H1 (cell line): ENCODE measurements around the gene PPP1R10. TPM values are rescaled to one million over a fixed set of nuclear protein-coding genes. Genes with fewer than 3 reads are reported as not detected.

ENCODE experiments used
- CTCF ChIA-PET: fragments of 300-600 bp; sonication (Branson Sonifier 250); formaldehyde crosslinking; loops from one replicate; lab custom pipeline; 2021; ENCODE audit not compliant: partially characterized antibody; lab: Charles Lee
- POLR2A ChIA-PET: fragments of 300-600 bp; sonication (Branson Sonifier 250); formaldehyde crosslinking; loops from one replicate; lab custom pipeline; 2021; ENCODE audit warnings: inconsistent platforms; ENCODE audit not compliant: partially characterized antibody; lab: Charles Lee
- DNase-seq, 2 experiments: peaks; one replicate each; pipeline versions ENCODE4 v3.0.0 to v3.0.0-alpha.2; 2010 to 2022; ENCODE audit warnings: low spot score in 2 of 2, low read depth in 1 of 2, mixed read lengths in 1 of 2
- FAIRE-seq: peaks from 2 replicates; lab custom pipeline; 2011; peaks lifted over from hg19 to GRCh38; lab: Jason Lieb, UNC
- H2AFZ ChIP-seq: 2 replicates; pipeline ENCODE4 v1.8.1; 2012; ENCODE audit warnings: low read length, inconsistent platforms
- H2AK5ac ChIP-seq: 2 replicates; pipeline ENCODE4 v1.6.1; 2013; ENCODE audit warnings: low read depth, low read length
- H2BK120ac ChIP-seq: replicated peaks from 2 replicates; pipeline ENCODE3; 2013; ENCODE audit warnings: low read depth, low read length, inconsistent platforms
- H2BK12ac ChIP-seq: 2 replicates; pipeline ENCODE4 v1.6.1; 2013; ENCODE audit warnings: low read depth, low read length
- H2BK15ac ChIP-seq: 2 replicates; pipeline ENCODE4 v1.6.1; 2013; ENCODE audit warnings: low read length
- H2BK20ac ChIP-seq: 2 replicates; pipeline ENCODE4 v1.6.1; 2013; ENCODE audit warnings: low read length
- H2BK5ac ChIP-seq: 2 replicates; pipeline ENCODE4 v1.6.1; 2013; ENCODE audit warnings: low read depth, low read length
- H3K14ac ChIP-seq: 2 replicates; pipeline ENCODE4 v1.6.1; 2013; ENCODE audit warnings: inconsistent platforms; ENCODE audit not compliant: insufficient read length
- H3K18ac ChIP-seq: 2 replicates; pipeline ENCODE4 v1.6.1; 2013; ENCODE audit warnings: low read length; ENCODE audit errors: extremely low read depth
- H3K23ac ChIP-seq: 2 replicates; pipeline ENCODE4 v1.6.1; 2013; ENCODE audit warnings: inconsistent platforms; ENCODE audit not compliant: insufficient read length
- H3K23me2 ChIP-seq: 2 replicates; pipeline ENCODE4 v1.6.1; 2013; ENCODE audit warnings: low read depth, low read length
- H3K27ac ChIP-seq: 2 replicates; pipeline ENCODE4 v1.6.1; 2011; ENCODE audit warnings: low read depth, low read length, inconsistent platforms
- H3K27me3 ChIP-seq, 4 experiments: replicated peaks in 1 of 4; 1 replicate in 1 of 4; 2 replicates in 3 of 4; pipeline versions ENCODE4 v1.6.1 to v1.8.1; 2011 to 2013; ENCODE audit warnings: low read length in 3 of 4, mild to moderate bottlenecking in 3 of 4, inconsistent platforms in 2 of 4, mixed read lengths in 2 of 4, moderate library complexity in 1 of 4; ENCODE audit not compliant: control insufficient read depth in 3 of 4, insufficient read depth in 3 of 4; ENCODE audit errors: extremely low read depth in 1 of 4
- H3K36me3 ChIP-seq, 4 experiments: 2 replicates each; pipeline versions ENCODE4 v1.6.1 to v1.8.1; 2011 to 2013; ENCODE audit warnings: mild to moderate bottlenecking in 4 of 4, low read length in 3 of 4, moderate library complexity in 2 of 4, control low read depth in 1 of 4, inconsistent platforms in 1 of 4; ENCODE audit not compliant: insufficient read depth in 4 of 4, control insufficient read depth in 2 of 4
- H3K4ac ChIP-seq: replicated peaks from 2 replicates; pipeline ENCODE3; 2013; ENCODE audit warnings: low read length, low read depth, mixed read lengths, inconsistent platforms; ENCODE audit not compliant: insufficient read length
- H3K4me1 ChIP-seq, 4 experiments: replicated peaks in 1 of 4; 1 replicate in 1 of 4; 2 replicates in 3 of 4; pipeline versions ENCODE4 v1.6.1 to v1.8.1; 2011 to 2013; ENCODE audit warnings: low read length in 3 of 4, inconsistent platforms in 2 of 4, mixed read lengths in 1 of 4; ENCODE audit not compliant: insufficient read depth in 4 of 4, control insufficient read depth in 3 of 4
- H3K4me2 ChIP-seq, 2 experiments: 2 replicates each; pipeline versions ENCODE4 v1.6.1 to v1.8.1; 2011 to 2013; ENCODE audit warnings: low read depth in 2 of 2, low read length in 2 of 2, control low read depth in 1 of 2, inconsistent platforms in 1 of 2, mild to moderate bottlenecking in 1 of 2; ENCODE audit not compliant: insufficient read depth in 1 of 2
- H3K4me3 ChIP-seq, 4 experiments: fragments of 200-600, 300-600 bp in 1 of 4; sonication (generic), shearing (Covaris generic), sonication (Bioruptor Twin) in 1 of 4; 2 replicates each; pipeline versions ENCODE4 v1.5.1 to v1.8.1; 2011 to 2016; ENCODE audit warnings: low read length in 4 of 4, low read depth in 3 of 4, control low read depth in 2 of 4, inconsistent platforms in 2 of 4, mild to moderate bottlenecking in 2 of 4, mixed read lengths in 1 of 4, moderate library complexity in 1 of 4; ENCODE audit not compliant: insufficient read depth in 2 of 4; ENCODE audit errors: extremely low read depth in 1 of 4
- H3K56ac ChIP-seq: replicated peaks from 2 replicates; pipeline ENCODE3; 2013; ENCODE audit warnings: low read depth, mild to moderate bottlenecking, mixed read lengths, low read length, inconsistent platforms; ENCODE audit not compliant: insufficient read length
- H3K79me1 ChIP-seq: 2 replicates; pipeline ENCODE4 v1.6.1; 2013; ENCODE audit warnings: low read depth, low read length, control low read depth
- H3K79me2 ChIP-seq, 2 experiments: 2 replicates each; pipeline versions ENCODE4 v1.6.1 to v1.8.1; 2012 to 2013; ENCODE audit warnings: low read length in 2 of 2, mild to moderate bottlenecking in 2 of 2, inconsistent platforms in 1 of 2; ENCODE audit not compliant: insufficient read depth in 2 of 2, control insufficient read depth in 1 of 2
- H3K9ac ChIP-seq, 4 experiments: replicated peaks in 1 of 4; 1 replicate in 1 of 4; 2 replicates in 3 of 4; pipeline versions ENCODE4 v1.6.1 to v1.8.1; 2011 to 2013; ENCODE audit warnings: low read depth in 3 of 4, low read length in 3 of 4, control low read depth in 2 of 4, mild to moderate bottlenecking in 2 of 4, moderate library complexity in 2 of 4, inconsistent platforms in 1 of 4; ENCODE audit errors: extremely low read depth in 1 of 4
- H3K9me3 ChIP-seq, 2 experiments: 2 replicates each; pipeline versions ENCODE4 v1.6.1 to v1.8.1; 2012 to 2013; ENCODE audit warnings: mild to moderate bottlenecking in 2 of 2, moderate library complexity in 2 of 2, control low read depth in 1 of 2, inconsistent platforms in 1 of 2, low read depth in 1 of 2, low read length in 1 of 2, mixed read lengths in 1 of 2; ENCODE audit not compliant: insufficient read depth in 2 of 2
- H4K20me1 ChIP-seq, 2 experiments: replicated peaks in 1 of 2; 2 replicates each; pipeline versions ENCODE3 to v1.8.1; 2011 to 2013; ENCODE audit warnings: inconsistent platforms in 2 of 2, low read length in 2 of 2, mild to moderate bottlenecking in 1 of 2; ENCODE audit not compliant: insufficient read depth in 2 of 2, control insufficient read depth in 1 of 2
- H4K5ac ChIP-seq: 2 replicates; pipeline ENCODE4 v1.6.1; 2013; ENCODE audit warnings: low read length, low read depth, mixed read lengths, inconsistent platforms; ENCODE audit not compliant: insufficient read length
- H4K8ac ChIP-seq: 2 replicates; pipeline ENCODE4 v1.8.0; 2013; ENCODE audit warnings: mild to moderate bottlenecking, moderate library complexity, low read length, inconsistent platforms; ENCODE audit not compliant: insufficient read depth; ENCODE audit errors: extremely low read depth
- H4K91ac ChIP-seq: replicated peaks from 2 replicates; pipeline ENCODE3; 2013; ENCODE audit warnings: low read length, mixed read lengths, inconsistent platforms; ENCODE audit not compliant: insufficient read length
- POLR2A ChIP-seq, 2 experiments: IDR thresholded peaks; 1 replicate in 1 of 2; 2 replicates in 1 of 2; pipeline ENCODE4 v1.6.1; 2011; ENCODE audit warnings: low read depth in 2 of 2, low read length in 2 of 2, mild to moderate bottlenecking in 2 of 2; ENCODE audit errors: control extremely low read depth in 1 of 2
- SAP30 ChIP-seq: fragments of 300-600 bp; sonication (generic); IDR thresholded peaks from 2 replicates; pipeline ENCODE4 v1.7.1; 2012; ENCODE audit warnings: low read length, moderate library complexity, mild to moderate bottlenecking, inconsistent platforms; ENCODE audit not compliant: insufficient read depth, insufficient replicate concordance
- WGBS, 2 experiments: shearing (Covaris generic) in 1 of 2; methylation state at CpG; one replicate each; pipeline versions ENCODE4 v1.1.6 to v1.1.7; 2013 to 2015; ENCODE audit warnings: low lambda C conversion rate in 2 of 2, mixed read lengths in 2 of 2, inconsistent platforms in 1 of 2, low coverage in 1 of 2, missing lambda C conversion rate in 1 of 2; ENCODE audit not compliant: insufficient replicate concordance in 2 of 2, insufficient coverage in 1 of 2, insufficient read length in 1 of 2; ENCODE audit errors: extremely low coverage in 1 of 2, missing lambda C conversion rate in 1 of 2; 5-methylcytosine and 5-hydroxymethylcytosine counted together
- polyA plus RNA-seq, 7 experiments: library from polyadenylated mRNA; depleted of rRNA in 3 of 7; stranded (reverse) in 5 of 7; unstranded in 2 of 7; fragments of >200 nt in 5 of 7; fragments of 200-250 nt in 2 of 7; gene quantifications; 1 replicate in 5 of 7; 2 replicates in 1 of 7; 4 replicates in 1 of 7; pipeline versions ENCODE4 v1.2.1 to v1.2.3, GENCODE V29; 2011 to 2013; ENCODE audit warnings: missing spikeins in 2 of 7, mixed read lengths in 2 of 7
- total RNA-seq: library from RNA; stranded (reverse); fragmentation: NEBNext Ultra II Directional; extraction: Animal tissue kit (Norgen Biotek cat#: 25700); gene quantifications from 2 replicates; pipeline ENCODE4 v1.2.1, GENCODE V29; 2021

PPP1R10 gene
- total and polyA plus RNA-seq, 2 of the 8 experiments (the other 6 are each of a cell fraction or from before 2014, with no cell fraction given), result 23.9 to 89.1 TPM

DNA sequence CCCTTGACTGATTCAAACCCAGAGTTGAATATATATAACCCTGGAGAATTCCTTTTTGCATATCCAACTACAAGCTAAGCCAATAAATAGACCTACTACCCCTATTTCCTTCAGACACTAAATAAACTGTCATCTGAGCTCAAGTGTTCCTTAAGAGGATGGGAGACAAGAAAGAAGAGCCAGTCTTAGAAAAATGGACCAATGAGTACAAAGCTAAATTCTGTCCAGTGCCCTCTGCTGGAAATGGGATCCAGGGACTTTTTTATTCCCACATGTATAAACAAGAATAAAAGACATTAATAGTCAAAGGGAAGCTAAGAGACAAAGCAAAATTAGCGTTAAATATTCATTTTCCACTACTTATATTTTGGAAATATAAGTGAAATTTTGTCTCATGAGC is 4.8 kb downstream of the PPP1R10 start:
- H3K27ac ChIP-seq, result no peak overlapping the region
- H3K18ac ChIP-seq, result no peak overlapping the region
- 88% methylated on average over 1 of the region's 1 CpG; no CpG with 5 or more reads in 1 of the 2 experiments for WGBS, 2 experiments
- H3K23ac ChIP-seq, result no peak overlapping the region
- H4K20me1 ChIP-seq, result peaks cover 4 to 6% of the 10 kb centered on the region in 2 experiments
- no peak overlapping the region for H3K4me3 ChIP-seq
- no peak for DNase-seq
- H4K91ac ChIP-seq, result no peak overlapping the region
- H3K36me3 ChIP-seq, result peaks cover 18 to 68% (median 36%) of the 10 kb centered on the region in 4 experiments
- H3K4me1 ChIP-seq, result peaks cover 0 to 6% (median 3%) of the 10 kb centered on the region in 4 experiments; a peak in 4 of 7 replicates
- no peak overlapping the region for H2AFZ ChIP-seq
- no peak overlapping the region for H2BK12ac ChIP-seq
- H3K9me3 ChIP-seq, result no peaks in the 10 kb centered on the region
- H3K27me3 ChIP-seq, result no peaks in the 10 kb centered on the region
- H4K5ac ChIP-seq, result no peak overlapping the region
- H4K8ac ChIP-seq, result no peak overlapping the region
- H3K14ac ChIP-seq, result no peak overlapping the region
- peaks cover 10% of the 10 kb centered on the region for H3K23me2 ChIP-seq
- H3K79me1 ChIP-seq, result peaks cover 8% of the 10 kb centered on the region; the same call in 1 of the 2 replicates
- H3K9ac ChIP-seq, result no peak overlapping the region
- ChIA-PET CTCF (interaction anchor here (0.8 to 2.4 kb wide), 8 partner anchors 13 to 130 kb away, joined by 3 to 17 read pairs (median 6); partner anchors contain the start of genes ATAT1 and DHX16), POLR2A (interaction anchor here (1.1 to 4.8 kb wide), 20 partner anchors 16 to 132 kb away, joined by 3 to 443 read pairs (median 7); partner anchors contain the start of genes ABCF1, ATAT1, C6orf136 and GNL1)
- H2BK15ac ChIP-seq, result no peak overlapping the region
- H2BK5ac ChIP-seq, result no peak overlapping the region
- no peak overlapping the region for H2AK5ac ChIP-seq
- no peak for FAIRE-seq
- H3K79me2 ChIP-seq, result peaks cover 4 to 60% of the 10 kb centered on the region in 2 experiments; a peak in 3 of 4 replicates
- H2BK20ac ChIP-seq, result no peak overlapping the region
- no peak overlapping the region for H2BK120ac ChIP-seq
- TF ChIP-seq SAP30, result no peak
- peak in 1 of 2 experiments; percentile 12; a peak in 1 of 3 replicates for TF ChIP-seq POLR2A (IDR thresholded peaks at IDR 0.05; ENCODE audit: control extremely low read depth in 1 of 2, low read depth in 2 of 2, low read length in 2 of 2)
- TF ChIP-seq, all 59 proteins: peak for 1
- Histone ChIP-seq H3K56ac (no peak overlapping the region), H3K4ac (no peak overlapping the region), H3K4me2 (no peak overlapping the region; a peak in 1 of 4 replicates)
